Activated gamma-delta T cell treated with Interleukin-2 at 50 U/mL for 16 hours (primary cell): ENCODE measurements around the gene OR1L6.

Experiments
- DNase-seq: peaks from one replicate; pipeline ENCODE4 v3.0.0-alpha.2; 2020

The OR1L6 gene, protein sequence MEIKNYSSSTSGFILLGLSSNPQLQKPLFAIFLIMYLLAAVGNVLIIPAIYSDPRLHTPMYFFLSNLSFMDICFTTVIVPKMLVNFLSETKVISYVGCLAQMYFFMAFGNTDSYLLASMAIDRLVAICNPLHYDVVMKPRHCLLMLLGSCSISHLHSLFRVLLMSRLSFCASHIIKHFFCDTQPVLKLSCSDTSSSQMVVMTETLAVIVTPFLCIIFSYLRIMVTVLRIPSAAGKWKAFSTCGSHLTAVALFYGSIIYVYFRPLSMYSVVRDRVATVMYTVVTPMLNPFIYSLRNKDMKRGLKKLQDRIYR

DNA sequence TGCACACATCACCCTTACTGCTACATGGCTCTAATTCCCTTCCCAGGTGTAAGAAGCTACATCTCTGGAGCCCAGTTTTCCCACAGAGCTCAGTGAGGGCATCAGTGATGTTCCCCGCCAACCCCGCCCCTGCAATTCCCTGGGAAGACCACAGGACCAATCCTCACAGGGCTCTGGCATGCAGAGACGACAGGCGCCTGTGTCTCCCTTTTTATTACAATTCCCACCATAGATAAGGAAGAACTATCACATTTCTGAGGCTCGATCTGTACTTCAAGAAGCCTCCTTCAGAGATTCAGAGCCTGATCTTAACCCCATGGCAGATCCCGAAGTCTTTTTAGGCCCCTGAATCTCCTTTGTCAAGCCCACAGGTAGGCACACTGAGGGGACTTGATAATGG is at the start of gene OR1L6:
OR1L6 (plus strand) TSS at position 301 of the 400 bp plus-strand sequence. CDS start 7,545 bp downstream, outside the sequence.
- DNase-seq = no peak

DNA sequence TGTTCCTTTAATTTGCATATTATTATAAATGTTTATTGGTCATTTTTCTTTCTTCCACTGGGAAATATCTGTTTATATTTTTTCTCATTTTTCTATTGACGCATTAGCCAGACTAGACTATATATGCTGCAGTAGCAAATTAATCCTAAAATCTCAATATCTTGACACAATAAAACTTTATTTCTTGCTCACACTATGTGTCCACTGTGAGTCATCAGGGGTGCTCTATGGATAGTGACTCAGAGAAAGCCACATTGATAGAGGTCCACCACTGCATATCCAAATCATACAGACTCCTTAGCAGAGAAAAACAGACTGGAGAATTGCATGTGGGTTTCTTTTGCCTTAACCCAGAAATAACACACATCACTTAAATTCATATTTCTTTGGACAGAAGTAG is 46.4 kb upstream of the OR1L6 start:
- DNase-seq = no peak

DNA sequence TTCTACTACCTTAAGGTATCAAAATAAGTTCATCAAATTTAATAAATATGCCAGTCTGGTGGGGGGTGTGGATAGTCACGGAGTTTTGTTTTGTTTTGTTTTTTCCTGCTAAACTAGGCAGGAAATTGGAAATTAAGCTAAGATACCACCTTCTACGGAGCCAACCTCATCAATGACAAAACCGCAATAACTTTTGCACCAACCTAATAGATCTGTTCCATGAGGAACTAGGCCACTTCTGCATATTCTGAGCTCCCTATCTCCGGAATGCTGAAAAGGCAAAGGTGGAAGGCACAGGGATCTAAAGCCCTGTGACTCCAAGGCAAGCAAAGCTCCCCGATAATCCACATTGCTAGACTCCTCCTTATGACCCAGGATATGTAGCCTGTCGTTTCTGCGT is 24.1 kb upstream of the OR1L6 start:
- DNase-seq = no peak

DNA sequence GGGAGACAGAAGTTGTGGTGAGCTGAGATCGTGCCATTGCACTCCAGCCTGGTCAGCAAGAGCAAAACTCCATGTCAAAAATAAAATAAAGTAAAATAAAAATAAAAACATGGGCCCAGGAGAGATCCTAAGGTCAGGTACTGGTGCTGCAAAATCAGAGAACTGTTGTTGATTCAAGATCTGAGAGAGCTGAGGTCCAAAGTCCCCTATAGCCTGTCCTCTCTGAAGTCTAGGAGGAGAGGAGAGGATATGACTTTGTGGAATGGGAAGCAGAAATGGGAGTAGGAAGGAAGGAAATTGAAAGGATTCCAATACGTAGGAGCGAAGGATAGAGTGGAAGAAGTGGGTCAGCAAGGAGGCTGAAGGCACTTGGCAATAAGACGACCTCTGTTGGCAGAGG is 22.9 kb upstream of the OR1L6 start:
- no peak for DNase-seq

DNA sequence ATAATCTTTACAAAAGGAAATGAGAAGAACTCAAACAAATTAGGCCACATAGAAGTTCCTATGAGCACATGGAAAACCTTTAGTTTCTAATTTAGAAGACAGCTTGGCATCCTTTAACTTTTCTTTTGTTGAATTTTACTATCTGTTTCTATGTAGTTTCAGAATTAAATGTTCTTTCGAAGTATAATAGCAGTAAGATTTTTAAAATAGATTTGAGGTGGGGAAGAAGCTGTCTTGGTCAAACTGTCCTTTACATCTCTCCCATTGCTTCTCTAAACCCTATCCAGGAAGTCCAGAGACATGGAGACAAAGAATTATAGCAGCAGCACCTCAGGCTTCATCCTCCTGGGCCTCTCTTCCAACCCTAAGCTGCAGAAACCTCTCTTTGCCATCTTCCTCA is 18.4 kb upstream of the OR1L6 start, which contains the start of gene OR1L4:
OR1L4 (plus strand) TSS at position 301 of the 400 bp plus-strand sequence; CDS start at position 301, 0 bp downstream.
- DNase-seq = no peak

DNA sequence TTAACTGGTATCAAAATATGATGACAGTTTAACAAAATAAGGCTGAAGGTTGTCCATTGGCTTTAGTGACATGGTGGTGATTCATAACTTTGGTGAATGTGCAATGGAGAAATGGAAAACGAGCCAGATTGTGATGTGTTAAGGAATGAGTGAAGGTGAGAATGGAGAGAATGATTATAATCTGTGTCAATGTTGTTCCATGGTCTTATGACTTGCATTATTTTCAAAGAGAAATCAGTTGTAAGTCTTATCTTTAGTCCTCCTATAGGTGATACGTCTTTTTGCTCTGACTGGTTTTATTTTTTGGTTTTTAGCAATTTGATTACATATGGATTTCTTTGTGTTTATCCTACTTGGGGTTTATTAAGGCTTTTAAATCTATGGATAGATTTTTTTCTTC is 12.7 kb downstream of the OR1L6 start:
- no peak for DNase-seq

DNA sequence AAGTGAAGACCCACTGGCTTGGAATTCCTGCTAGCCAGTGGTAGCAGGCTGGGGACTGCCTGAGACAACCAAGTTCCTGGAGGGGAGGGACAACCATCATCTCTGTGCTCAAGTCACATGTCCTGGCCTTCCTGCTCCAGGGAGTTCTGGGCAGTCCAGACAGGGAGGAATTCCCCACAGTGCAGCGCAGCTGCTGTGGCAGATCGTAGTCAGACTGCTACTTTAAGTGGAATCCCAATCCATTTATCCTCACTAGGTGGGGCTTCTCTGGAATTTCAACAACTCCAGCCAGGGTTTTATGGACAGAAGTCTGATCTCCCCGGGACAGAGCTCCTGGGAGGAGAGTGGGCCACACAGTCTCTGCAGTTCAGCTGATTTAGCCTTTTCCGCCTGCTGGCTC is 25.7 kb downstream of the OR1L6 start:
- no peak for DNase-seq

DNA sequence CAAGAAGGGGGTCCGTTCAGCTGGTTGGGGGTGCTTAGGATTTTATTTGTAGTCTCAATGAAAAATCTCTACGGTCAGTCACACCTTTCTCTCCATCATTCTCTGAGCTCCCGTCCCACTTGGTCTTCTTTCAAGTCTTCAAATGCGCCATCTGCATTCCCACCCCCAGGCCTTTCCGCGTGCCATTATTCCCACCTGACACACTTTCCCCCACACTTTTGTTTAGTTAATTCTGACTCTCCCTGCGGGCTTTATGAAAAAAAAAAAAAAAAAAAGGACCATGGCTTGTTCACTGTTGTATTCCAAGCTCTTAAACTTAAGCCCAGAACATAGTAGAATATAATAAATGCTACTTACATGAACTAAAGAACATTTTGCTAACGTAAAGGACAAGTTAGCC is 34.9 kb downstream of the OR1L6 start:
- no peak for DNase-seq

DNA sequence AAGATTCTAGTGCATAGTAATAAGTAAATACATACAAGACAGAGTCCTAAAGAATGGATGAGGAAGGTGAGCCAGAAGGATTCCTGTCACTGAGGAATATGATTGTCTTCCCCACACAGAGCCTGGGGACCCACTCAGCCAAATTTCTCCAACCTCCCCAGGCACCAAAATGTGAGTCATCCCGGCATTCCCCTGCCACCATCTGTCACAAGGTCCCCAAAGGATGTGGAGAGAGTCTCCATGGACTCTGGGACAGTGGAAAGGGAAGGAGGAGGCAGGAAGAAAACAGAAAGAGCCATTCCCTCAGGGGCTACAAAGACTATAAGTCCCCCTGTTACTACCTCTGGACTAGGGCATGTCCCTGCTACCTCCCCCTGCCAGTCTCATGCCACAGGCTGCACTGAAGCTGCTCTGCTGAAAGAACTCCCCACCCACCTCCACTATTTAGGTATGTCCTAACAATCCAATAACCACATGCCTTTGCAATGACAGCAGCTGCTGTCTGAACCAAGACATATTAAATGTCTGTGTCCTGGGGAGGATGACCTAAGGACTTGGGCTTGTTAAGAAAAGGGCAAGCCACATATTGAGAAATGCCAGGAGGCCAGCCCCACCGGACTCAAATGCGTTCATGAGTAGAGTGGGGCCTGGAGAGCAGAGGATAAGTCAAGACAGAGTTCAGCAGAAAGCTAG is 36.0 kb downstream of the OR1L6 start:
- no peak for DNase-seq

DNA sequence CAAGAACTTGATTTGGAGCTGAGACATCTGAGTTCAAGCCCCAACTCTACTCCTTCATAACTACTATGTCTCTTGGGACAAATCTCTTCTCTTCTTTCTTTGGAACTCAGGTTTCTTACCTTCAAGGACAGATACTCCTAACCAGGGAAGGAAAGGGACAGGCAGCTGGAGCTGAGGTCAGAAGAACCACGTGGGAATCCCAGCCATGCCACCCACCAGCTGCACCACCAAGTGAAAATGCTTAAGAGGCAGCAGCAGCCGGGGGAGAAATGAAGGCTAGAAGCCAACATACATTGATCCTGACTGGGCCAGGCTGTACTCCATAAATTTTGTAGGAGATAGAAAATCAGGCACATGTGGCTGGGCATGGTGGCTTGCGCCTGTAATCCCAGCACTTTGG is 37.1 kb downstream of the OR1L6 start:
- no peak for DNase-seq

DNA sequence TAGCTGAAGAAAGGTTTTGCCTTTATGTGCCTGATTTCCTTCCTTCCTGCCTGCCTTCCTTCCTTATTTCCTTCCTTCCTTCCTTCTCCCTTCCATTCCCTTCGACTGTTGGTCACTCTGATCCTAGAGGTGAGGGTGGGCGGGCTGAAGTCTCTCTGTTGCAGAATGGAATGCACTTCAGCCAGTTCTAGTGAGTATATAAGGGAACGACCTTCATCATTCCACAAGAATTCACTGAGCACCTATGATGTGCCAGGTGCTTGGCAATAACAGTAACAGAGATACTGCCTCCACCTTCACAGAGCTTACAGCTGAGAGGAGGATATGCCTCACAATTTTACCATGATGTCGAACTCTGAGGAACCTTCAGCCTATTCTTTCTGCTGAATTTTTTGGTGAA is 37.9 kb downstream of the OR1L6 start:
- no peak for DNase-seq

DNA sequence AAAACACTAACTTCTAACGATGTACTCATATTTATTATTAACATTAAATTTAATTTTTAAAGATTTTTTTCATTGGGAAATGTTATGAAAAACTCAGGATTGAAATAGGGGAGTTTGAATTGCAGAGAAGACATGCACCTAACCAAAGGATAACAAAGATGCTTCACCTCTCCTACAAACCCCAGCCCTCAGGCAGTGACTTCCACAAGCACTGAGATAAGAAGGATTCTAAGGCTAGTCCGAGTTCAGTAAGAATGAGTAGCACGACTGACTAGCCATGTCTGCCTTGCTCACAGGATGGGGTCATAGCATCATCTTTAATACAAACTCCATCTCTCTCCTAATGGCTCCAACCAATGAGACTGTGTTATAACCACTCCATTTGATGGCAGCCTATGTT is 39.6 kb downstream of the OR1L6 start:
- DNase-seq = no peak

DNA sequence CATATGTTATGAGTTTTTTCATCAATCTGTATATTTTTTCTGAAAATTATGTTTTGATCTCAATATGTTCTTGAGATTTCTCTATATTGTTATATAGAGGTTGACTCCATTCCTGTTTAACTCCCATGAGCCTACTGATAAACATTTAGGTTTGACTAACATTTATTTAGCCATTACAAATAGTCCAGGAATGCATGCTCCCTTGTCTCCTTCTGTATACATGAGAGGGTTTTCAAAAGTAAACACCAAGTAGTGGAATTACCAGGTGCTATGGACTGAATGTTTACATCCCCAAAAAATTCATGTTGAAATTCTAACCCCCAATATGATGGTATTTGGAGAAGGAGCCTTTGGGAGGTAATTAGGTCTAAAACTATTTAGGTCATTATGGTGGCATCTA is 43.2 kb downstream of the OR1L6 start:
- DNase-seq = no peak

DNA sequence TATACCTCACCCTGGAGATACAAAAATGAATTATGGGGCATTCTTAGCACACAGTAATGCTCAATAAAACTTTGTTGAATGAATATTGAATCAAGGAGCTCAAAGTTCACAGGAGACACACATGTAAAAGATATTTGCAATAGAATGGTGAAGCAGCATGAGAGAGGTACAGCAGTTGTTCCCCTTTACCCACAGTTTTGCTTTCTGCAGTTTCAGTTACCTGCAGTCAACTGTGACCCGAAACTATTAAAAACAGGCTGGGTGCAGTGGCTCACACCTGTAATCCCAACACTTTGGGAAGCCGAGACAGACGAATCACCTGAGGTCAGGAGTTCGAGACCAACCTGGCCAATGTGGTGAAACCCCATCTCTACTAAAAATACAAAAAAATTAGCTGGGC is 44.2 kb downstream of the OR1L6 start:
- DNase-seq = no peak

DNA sequence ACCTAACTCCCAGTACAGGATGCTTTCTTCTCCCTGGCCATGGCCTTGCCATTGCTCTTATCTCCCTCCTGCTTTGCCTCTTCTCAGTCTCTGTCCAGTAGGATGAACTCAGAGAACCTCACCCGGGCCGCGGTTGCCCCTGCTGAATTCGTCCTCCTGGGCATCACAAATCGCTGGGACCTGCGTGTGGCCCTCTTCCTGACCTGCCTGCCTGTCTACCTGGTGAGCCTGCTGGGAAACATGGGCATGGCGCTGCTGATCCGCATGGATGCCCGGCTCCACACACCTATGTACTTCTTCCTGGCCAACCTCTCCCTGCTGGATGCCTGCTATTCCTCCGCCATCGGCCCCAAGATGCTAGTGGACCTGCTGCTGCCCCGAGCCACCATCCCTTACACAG is 46.7 kb downstream of the OR1L6 start, which contains the start of gene OR5C1:
OR5C1 (plus strand) TSS at position 103 of the 400 bp plus-strand sequence; CDS start at position 103, 0 bp downstream.
- DNase-seq = no peak

DNA sequence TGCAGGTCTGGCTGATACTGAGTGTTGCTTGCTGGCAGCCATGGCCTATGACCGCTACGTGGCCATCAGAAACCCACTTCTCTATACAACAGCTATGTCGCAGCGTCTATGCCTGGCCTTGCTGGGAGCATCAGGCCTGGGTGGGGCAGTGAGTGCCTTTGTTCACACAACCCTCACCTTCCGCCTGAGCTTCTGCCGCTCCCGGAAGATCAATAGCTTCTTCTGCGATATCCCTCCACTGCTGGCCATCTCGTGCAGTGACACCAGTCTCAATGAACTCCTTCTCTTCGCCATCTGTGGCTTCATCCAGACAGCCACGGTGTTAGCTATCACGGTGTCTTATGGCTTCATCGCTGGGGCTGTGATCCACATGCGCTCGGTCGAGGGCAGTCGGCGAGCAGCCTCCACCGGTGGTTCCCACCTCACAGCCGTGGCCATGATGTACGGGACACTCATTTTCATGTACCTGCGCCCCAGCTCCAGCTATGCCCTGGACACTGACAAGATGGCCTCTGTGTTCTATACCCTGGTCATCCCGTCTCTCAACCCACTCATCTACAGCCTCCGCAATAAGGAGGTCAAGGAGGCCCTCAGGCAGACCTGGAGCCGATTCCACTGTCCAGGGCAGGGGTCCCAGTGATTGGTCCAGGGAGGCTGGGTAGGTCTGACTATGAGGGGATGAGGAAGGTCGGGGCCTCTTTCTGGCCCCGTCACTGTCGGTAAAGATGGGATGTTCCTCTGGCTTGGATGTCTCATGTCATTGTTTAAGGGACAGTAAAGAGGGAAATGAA is 47.3 kb downstream of the OR1L6 start:
- no peak for DNase-seq

DNA sequence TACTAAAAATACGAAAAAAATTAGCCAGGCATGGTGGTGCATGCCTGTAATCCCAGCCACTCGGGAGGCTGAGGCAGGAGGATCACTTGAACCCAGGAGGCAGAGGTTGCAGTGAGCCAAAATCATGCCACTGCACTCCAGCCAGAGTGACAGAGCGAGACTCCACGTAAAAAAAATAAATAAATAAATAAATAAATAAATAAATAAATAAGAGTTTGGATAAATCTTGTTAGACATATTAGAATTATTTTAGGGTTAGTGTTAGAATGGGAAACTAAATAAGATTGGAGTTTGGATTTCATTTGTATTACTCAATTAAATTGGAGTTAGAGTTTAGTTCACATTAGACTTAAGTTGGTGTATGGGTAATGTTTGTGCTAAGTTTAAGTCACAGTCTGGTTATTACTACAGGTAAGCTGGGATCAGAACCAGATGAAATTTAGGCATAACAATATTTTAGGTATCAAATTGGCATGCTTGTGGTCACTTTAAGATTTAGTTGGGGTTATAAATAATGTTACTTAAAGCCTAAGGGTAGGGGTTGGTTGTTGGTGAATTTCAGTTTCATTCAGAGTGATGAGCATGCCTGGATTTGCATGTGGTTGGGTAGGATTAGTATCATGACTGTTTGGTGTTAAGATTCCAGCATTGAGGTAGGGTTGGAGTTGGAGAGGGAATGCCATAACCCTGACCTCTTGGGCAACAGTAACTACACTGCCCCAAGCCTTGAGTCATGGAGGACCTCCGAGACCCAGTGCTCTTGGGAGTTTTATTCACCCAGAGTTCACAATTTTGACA is 50.0 kb downstream of the OR1L6 start:
- DNase-seq = no peak

DNA sequence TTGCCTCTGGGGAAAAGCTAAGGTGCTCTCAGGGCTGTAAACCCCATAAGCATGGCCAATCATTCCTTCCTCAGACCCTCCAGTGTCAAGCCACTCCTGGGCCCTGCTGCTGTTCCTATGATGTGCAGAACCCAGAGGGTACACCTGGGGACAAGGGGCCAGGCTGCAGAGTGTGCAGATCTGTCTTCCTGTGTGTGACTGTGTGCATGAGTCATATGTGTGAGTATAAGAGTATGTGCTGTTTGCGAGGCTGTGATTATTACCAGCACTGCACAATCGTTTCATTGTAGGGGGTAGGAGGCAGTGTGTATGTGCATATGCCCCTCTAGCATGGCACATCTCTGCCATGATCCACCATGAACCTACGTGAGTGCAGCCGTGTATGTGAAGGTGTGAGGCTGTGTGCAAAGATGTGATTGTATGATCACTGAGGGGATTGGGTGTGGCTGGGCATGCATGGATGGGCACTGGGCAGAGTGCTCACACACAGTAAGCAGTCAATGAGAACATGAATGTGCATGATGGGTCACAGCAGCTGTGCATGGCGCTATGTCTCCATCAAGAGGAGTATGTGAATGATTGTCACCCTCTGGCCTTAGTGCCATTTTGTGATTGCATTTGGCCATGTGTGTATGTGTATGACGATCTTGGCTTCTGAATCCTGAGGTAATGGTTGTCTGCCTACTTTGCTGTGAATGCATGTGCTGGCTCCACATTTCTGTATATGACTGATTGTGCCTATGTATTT is 55.4 kb downstream of the OR1L6 start:
- DNase-seq = no peak
